OCI-LY3 (cell line): ENCODE results near the gene SRXN1.
"Not testable (repeated sequence)": the region's sequence is repeated elsewhere in the genome, so short reads cannot be mapped to it uniquely, and the experiment has no call there.

Experiments used
- H2AFZ ChIP-seq: fragments of 200-600, 300-600 bp; shearing (Covaris generic); 2 replicates; pipeline ENCODE4 v1.6.0; 2014; ENCODE audit warnings: antibody characterized with exemption, low read depth, low read length
- H3K27ac ChIP-seq: fragments of 200-600, 300-600 bp; sonication (generic); 2 replicates; pipeline ENCODE4 v1.5.1; 2014; ENCODE audit warnings: mild to moderate bottlenecking, low read length, moderate library complexity, mixed read lengths
- H3K27me3 ChIP-seq: fragments of 200-600, 300-600 bp; sonication (generic); 2 replicates; pipeline ENCODE4 v1.6.1; 2014; ENCODE audit warnings: low read depth, low read length, mixed read lengths
- H3K36me3 ChIP-seq: fragments of 200-600, 300-600 bp; sonication (generic); replicated peaks from 2 replicates; pipeline ENCODE3; 2014; ENCODE audit warnings: low read depth, low read length, mixed read lengths
- H3K4me1 ChIP-seq: fragments of 300-600, 200-600 bp; sonication (generic); 2 replicates; pipeline ENCODE4 v1.6.1; 2014; ENCODE audit warnings: low read length, mixed read lengths
- H3K4me2 ChIP-seq: fragments of 200-600, 300-600 bp; sonication (generic); 2 replicates; pipeline ENCODE4 v1.6.1; 2014; ENCODE audit warnings: low read length, mixed read lengths
- H3K4me3 ChIP-seq: fragments of 300-600, 200-600 bp; sonication (generic); 2 replicates; pipeline ENCODE4 v1.5.1; 2014; ENCODE audit warnings: antibody characterized with exemption, mild to moderate bottlenecking, low read length, moderate library complexity
- H3K79me2 ChIP-seq: fragments of 300-600, 200-600 bp; shearing (Covaris generic); 2 replicates; pipeline ENCODE4 v1.6.1; 2014; ENCODE audit warnings: mild to moderate bottlenecking, low read length, mixed read lengths
- H3K9ac ChIP-seq: fragments of 300-600, 200-600 bp; shearing (Covaris generic); 2 replicates; pipeline ENCODE4 v1.6.0; 2014; ENCODE audit warnings: mild to moderate bottlenecking, low read length, moderate library complexity
- H3K9me3 ChIP-seq: fragments of 200-600, 300-600 bp; shearing (Covaris generic); 2 replicates; pipeline ENCODE4 v1.6.1; 2014; ENCODE audit warnings: low read length, mixed read lengths; ENCODE audit not compliant: insufficient read depth
- H4K20me1 ChIP-seq: fragments of 200-600, 300-600 bp; sonication (generic); 2 replicates; pipeline ENCODE4 v1.6.1; 2016; ENCODE audit warnings: low read length, mixed read lengths; ENCODE audit not compliant: insufficient read depth
- CTCF ChIP-seq: fragments of 200-600, 300-600 bp; sonication (generic); IDR thresholded peaks from 2 replicates; pipeline ENCODE4 v1.5.1; 2014; ENCODE audit warnings: antibody characterized with exemption, low read length, low read depth
- EZH2phosphoT487 ChIP-seq: fragments of 200-600 bp; shearing (Covaris generic); IDR thresholded peaks from 2 replicates; pipeline ENCODE4 v1.6.1; 2018; ENCODE audit warnings: antibody characterized with exemption, mixed run types, low read depth

Gene SRXN1

DNA sequence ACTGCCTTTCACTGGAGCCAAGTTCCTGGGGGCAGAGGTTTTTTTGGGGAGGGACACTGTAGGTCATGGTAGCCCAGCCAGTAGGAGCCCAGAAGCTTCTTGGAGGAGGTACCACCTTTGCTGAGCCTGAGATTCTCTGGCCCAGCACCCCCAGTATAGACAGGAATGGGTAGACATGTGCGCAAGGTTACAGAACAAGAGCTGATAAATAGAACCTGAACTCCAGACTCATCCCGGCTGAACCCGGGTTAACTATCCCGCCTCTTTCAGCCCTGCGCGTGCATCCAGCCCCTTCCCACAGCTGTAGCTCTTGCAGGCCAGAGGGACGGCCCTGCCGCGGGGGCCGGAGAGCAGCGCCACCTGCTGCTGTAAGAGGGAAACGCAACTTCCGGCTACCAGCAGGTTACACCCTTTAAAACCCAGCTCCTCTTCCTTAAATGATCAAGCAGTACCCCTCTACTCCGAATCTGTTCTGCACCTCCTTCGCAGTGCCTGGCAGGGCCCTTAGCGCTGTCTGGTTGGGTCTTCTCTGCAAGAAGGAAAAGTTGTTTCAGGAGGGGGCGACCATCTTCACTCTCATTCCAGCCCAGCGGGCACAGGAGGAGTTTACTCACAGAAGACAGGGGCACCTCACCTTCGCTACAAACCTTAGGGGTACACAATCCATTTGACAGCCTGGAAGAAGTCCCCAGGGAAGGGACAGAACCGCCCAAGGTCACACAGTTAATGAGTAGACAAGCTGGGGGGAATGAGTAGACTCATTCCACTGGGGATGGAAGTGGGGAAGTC is 7.5 kb downstream of the SRXN1 start:
- Histone ChIP-seq H3K27ac (no peak overlapping the region), H3K4me1 (peaks cover 4% of the 10 kb centered on the region; the same call in 1 of the 2 replicates), H3K4me3 (no peak overlapping the region), H3K27me3 (no peaks in the 10 kb centered on the region), H4K20me1 (peaks cover 13% of the 10 kb centered on the region; the same call in 1 of the 2 replicates), H3K9me3 (no peaks in the 10 kb centered on the region), H3K79me2 (peaks cover 16% of the 10 kb centered on the region), H3K9ac (no peak overlapping the region), H3K4me2 (peak overlapping the region; percentile 25), H3K36me3 (peaks cover 37% of the 10 kb centered on the region), H2AFZ (no peak overlapping the region)
- TF ChIP-seq CTCF, result peak; percentile 96
- no peak for TF ChIP-seq EZH2phosphoT487

DNA sequence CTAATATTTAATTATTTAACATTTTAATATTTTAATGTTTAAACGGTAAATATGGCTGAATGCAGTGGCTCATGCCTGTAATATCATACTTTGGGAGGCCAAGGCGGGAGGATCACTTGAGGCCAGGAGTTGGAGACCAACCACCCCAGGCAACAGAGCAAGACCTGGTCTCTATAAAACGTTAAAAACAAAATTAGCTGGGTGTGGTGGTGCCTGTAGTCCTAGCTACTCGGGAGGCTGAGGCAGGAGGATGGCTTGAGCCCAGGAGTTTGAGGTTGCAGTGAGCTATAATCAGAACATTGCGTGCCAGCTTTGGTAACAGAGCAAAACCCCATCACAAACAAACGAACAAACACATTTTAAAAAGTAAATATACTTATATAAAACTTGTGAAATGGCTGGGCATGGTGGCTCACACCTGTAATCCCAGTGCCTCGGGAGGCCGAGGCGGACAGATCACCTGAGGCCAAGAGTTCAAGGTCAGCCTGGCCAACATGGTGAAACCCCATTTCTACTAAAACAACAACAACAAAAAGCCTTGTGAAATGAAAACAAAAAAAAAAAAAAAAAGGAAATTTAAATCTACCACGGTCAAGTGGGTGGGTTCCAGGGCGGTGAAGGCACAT is 8.2 kb downstream of the SRXN1 start:
- H3K4me1 ChIP-seq, result peaks cover 4% of the 10 kb centered on the region; the same call in 1 of the 2 replicates
- H3K27me3 ChIP-seq, result no peaks in the 10 kb centered on the region
- no peak overlapping the region for H3K27ac ChIP-seq
- no peak overlapping the region for H3K4me2 ChIP-seq
- no peak for TF ChIP-seq CTCF
- no peak for TF ChIP-seq EZH2phosphoT487
- H2AFZ ChIP-seq, result no peak overlapping the region
- H3K36me3 ChIP-seq, result peaks cover 31% of the 10 kb centered on the region
- H4K20me1 ChIP-seq, result peaks cover 13% of the 10 kb centered on the region; the same call in 1 of the 2 replicates
- peaks cover 10% of the 10 kb centered on the region for H3K79me2 ChIP-seq
- H3K4me3 ChIP-seq, result no peak overlapping the region
- no peaks in the 10 kb centered on the region for H3K9me3 ChIP-seq
- no peak overlapping the region for H3K9ac ChIP-seq

DNA sequence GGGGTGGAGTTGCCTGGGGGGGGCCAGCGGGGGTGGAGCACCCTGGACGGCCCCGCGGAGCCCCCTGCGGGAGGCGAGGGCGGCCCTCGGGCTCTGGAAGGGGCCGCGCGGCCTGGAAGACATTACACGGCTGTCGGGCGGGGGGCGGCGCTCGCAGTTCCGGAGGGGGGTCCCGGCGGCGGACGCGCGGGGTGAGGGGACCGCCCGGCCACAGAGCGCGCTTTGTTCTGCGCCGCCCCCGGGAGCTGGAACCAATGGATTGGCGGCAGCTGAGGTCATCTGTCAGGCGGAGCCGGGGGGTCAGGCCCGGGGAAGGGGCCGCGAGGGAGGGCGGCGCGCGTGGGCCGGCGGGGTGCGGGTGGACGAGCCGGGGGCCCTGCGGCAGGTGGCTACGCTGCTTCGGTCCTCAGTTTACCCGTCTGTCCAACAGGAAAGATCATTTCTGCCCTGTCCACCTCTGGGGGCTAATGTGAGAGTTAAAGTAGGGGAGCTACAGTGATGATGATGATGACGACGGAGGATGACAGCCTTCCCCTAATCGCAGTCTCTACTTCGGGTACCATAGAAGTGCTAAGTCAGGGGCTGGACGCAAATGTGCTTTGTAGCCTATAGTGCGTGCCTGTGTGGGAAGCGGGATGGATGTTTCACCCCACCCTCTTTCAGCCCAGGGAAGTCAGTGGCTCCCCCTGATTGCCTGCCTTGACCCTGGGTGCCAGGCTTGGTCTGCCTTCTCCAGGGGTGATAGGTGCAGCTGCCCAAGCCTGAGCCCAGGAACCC is 10.4 kb downstream of the SRXN1 start:
- TF ChIP-seq CTCF (no peak), EZH2phosphoT487 (no peak)
- Histone ChIP-seq H4K20me1 (peaks cover 13% of the 10 kb centered on the region; the same call in 1 of the 2 replicates), H3K79me2 (0 out of 2 replicates have a peak, but pooled peaks cover 4% of the 10 kb centered on the region), H3K36me3 (peaks cover 13% of the 10 kb centered on the region), H3K4me3 (no peak overlapping the region), H3K9ac (no peak overlapping the region), H3K27ac (no peak overlapping the region), H3K4me1 (peaks cover 4% of the 10 kb centered on the region; the same call in 1 of the 2 replicates), H3K9me3 (no peaks in the 10 kb centered on the region), H2AFZ (no peak overlapping the region), H3K27me3 (0 out of 2 replicates have a peak, but pooled peaks cover under 1% of the 10 kb centered on the region), H3K4me2 (no peak overlapping the region)

GRCh38 chr20:642013-642397 is 11.0 kb downstream of the SRXN1 start:
- H3K4me1 ChIP-seq, H3K79me2 ChIP-seq, H3K9me3 ChIP-seq, H3K36me3 ChIP-seq, H3K27me3 ChIP-seq, H3K4me2 ChIP-seq, H2AFZ ChIP-seq, H3K4me3 ChIP-seq, H4K20me1 ChIP-seq, H3K27ac ChIP-seq, H3K9ac ChIP-seq: not testable (repeated sequence)
